GM12875 (cell line): ENCODE results near the gene FAM78A.

Experiments used
- H3K4me3 ChIP-seq: one replicate; pipeline ENCODE4 v1.5.1; 2011; ENCODE audit warnings: low read depth, low read length, control low read depth
- CTCF ChIP-seq: IDR thresholded peaks from 2 replicates; pipeline ENCODE4 v1.5.1; 2011; ENCODE audit warnings: low read depth, mild to moderate bottlenecking, control low read depth, inconsistent platforms, low read length, moderate library complexity, borderline replicate concordance; ENCODE audit not compliant: insufficient read depth

FAM78A gene

GRCh38 chr9:131276094-131276888, at the start of gene FAM78A:
FAM78A (minus strand) TSS chr9:131276510; CDS start chr9:131276179, 331 bp downstream.
- peak within 1 kb of the TSS; percentile 58 for H3K4me3 ChIP-seq
- TF ChIP-seq CTCF = 0 out of 2 replicates have a peak, but pooled peaks have one; percentile 5

DNA sequence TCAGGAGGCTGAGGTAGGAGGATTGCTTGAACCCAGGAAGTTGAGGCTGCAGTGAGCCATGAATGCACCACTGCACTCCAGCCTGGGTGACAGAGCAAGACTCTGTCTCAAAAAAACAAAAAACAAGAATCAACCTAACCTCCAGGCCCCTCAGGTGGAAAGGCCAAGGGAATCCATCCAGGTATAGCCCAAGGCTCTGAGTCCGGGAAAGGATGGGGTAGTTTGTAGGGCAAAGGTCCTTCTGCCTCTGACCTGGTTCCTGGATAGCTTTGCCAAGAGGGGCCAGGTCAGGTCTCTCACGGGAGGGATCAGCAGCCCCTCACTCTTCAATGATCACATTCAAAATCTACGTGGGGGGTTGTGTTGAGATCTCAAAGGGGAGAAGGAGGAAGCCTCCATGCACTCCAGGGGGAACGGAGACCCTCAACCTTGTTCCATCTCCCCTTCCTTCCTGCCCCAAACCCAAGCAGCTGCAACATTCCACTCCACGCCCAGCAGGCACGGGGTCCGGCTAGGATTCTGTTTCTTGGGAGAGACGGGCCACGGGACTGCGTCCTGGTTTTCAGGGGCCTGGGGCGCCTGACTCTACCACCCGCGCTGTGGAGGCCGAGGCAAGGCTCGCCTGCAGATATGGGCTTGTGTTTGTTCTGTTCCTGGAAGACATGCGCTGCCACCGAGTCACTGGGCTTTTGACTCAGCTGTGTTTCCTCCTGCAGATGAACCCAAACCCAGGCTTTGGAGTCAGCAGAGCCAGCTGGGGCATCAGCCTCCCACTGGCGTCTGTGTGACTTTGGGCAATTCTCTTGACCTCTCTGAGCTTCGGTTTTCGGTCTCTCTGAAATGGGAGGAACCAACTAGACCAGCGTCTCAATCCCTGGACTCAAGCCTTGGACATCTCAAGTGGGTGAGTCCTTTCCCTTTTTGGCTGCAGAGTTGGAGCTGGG, 48.7 kb upstream of the FAM78A start:
- no peak overlapping the region for H3K4me3 ChIP-seq
- TF ChIP-seq CTCF = no peak

DNA sequence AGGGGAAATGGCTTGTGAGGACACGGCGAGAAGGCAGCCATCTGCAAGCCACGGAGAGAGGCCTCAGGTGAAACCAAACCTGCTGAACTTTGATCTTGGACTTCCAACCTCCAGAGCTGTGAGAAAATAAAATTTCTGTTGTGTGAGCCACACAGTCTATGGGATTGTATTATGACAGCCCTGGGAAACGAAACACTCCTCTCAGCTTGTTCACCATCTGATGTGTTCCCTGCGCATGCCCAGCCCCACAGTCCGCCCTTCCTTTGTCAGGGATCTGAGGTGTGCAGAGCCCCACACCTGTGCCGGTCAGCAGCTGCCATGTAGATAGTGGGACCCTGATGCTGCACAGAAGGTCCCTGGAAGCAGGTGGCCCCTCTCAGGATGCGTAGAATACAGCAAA, 47.3 kb upstream of the FAM78A start:
- no peak for TF ChIP-seq CTCF
- no peak overlapping the region for H3K4me3 ChIP-seq

DNA sequence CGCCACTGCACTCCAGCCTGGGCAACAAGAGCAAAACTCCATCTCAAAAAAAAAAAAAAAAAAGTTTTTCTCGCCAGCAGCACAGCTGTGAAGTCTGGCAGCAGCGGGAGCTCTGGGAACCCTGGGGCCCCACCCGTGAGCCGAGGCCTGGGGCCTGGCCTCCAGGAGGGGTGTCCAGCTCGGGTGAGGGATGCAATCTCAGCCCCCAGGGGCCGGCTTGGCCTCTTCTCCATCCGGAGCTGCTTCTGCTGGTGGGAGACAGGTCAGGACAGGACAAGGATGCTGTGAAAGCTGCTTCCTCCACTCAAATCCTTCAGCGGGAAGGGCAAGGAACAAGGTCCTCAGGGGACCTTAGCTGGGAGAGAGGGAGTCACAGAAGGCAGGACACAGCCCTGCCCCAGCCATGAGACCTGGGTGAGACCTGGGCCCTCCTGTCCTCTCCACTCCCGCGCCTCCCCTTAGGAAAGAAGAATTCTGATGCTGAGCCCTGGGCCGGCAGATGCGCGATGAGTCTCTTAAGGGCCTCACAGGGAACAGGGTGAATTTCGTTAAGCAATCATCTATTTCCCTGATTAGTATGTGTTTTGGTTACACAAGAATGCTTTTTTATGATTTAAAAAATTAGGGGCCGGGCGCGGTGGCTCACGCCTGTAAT, 43.8 kb upstream of the FAM78A start:
- H3K4me3 ChIP-seq = no peak overlapping the region
- no peak for TF ChIP-seq CTCF

DNA sequence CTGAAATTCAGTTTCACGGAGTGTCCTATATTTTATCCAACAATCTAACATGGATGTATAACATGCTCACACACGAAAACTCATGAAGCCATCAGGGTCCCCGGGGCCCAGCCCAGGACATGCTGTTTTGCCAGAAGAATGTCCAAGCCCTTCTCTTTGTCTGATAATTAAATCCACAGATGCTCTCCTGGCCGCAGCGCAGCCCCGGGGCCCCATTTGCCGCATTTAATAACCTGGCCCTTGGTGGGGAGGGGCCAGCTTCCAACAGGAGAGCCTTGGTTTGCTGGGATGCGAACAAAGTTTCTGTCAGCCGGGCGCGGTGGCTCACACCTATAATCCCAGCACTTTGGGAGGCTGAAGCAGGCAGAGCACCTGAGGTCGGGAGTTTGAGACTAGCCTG, 43.2 kb upstream of the FAM78A start:
- no peak overlapping the region for H3K4me3 ChIP-seq
- no peak for TF ChIP-seq CTCF

DNA sequence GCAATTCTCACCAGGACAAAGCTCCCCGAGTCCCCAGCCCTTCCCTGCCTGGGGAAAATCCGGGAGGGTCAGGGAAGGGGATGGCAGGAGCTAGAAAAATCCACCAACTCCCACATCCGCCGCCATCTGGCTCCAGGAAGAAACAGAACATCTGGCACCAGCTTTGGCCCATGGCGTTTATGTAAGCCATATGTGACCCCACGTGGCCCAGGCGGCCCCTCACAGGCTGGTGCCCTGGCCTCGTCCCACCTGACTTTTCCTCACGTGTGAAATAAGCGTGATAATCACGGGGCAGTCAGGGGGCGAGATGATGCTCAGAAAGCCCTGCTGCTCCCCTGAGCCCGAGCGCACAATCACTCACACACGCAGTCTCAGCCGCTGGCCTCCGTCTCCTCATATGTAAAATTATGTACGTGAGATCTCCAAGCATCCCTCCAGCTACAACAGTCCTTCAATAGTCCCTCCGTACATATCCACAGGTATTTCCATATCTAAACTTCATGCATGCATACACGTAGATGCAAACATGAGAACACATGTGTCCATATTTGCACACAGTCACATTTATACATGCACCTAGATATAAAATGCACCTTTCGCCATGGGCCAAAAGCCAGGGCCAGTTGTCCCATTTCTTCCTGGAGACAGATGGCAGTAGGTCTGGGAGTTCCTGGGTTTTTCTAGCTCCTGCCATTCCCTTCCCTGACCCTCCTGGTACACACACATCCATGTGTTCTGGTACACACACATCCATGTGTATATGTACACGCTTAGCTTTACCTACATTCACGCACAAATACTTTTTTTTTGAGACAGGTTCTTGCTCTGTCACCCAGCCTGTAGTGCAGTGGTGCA, 42.1 kb upstream of the FAM78A start:
- TF ChIP-seq CTCF = no peak
- H3K4me3 ChIP-seq = no peak overlapping the region
